ENCODE data around the gene TIPARP.

- TF ChIP-seq CTCF (IDR thresholded peaks at IDR 0.05) (no peak), EP300 (IDR thresholded peaks at IDR 0.05) (no peak), POLR2A (IDR thresholded peaks at IDR 0.05) (no peak), POLR2AphosphoS5 (IDR thresholded peaks at IDR 0.05) (no peak)
Measured at GRCh38 chr3:156707588-156707987, 33.2 kb downstream of the TIPARP start.

All from gastroesophageal sphincter (tissue), 3 donors.